ENCODE measurements around the gene ABLIM2. TPM values are rescaled to one million over a fixed set of nuclear protein-coding genes. Genes with fewer than 3 reads are reported as not detected.

Gene ABLIM2
- total RNA-seq, 1 experiment from 2014 or later = 1.0 TPM

DNA sequence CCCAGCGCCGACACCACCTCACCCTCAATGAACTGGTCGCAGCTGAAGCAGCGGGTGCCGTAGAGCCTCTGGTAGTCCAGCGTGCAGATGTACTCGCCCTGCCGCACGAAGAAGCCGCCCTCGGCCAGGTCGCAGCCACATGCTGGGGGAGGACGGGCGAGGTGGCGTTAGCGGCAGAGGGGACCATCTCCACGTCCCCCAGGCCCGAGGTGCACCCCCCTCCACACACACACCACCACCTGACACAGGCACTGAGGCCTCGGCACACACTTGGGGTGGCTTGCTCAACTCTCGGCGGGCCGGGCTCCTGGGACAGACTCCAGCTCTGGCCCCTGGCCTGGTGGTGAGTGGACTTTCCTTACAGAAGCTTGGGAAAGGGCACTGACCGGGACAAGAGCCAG lies 61.5 kb downstream of the ABLIM2 start:
- no peak overlapping the region for H2BK12ac ChIP-seq (ENCODE audit: insufficient read length, low read depth, low read length)

More for the DNA sequence above, 61.5 kb downstream of the ABLIM2 start:
- H3K79me2 ChIP-seq (ENCODE audit: insufficient read depth, low read length) = no peaks in the 10 kb centered on the region
- no peaks in the 10 kb centered on the region for H3K9me3 ChIP-seq (ENCODE audit: control insufficient read depth, low read depth, low read length)
- Mint-ChIP-seq H3K27me3 (ENCODE audit: low read depth) (peaks cover 5% of the 10 kb centered on the region), H3K27ac (no peak overlapping the region), H3K4me1 (peaks cover 3 to 5% of the 10 kb centered on the region in 2 experiments; a peak in 2 of 4 replicates), H3K9me3 (peaks cover 30% of the 10 kb centered on the region in 2 experiments), H3K36me3 (ENCODE audit: insufficient read depth in 1 of 3, low read depth in 3 of 3) (peaks cover 18 to 26% (median 24%) of the 10 kb centered on the region in 3 experiments), H3K4me3 (no peak overlapping the region)
- DNase-seq = no peak
- no peak overlapping the region for H3K18ac ChIP-seq (ENCODE audit: insufficient read length, low read depth, low read length)
- H2BK15ac ChIP-seq (ENCODE audit: low read depth, low read length) = no peak overlapping the region
- no peak overlapping the region for H3K14ac ChIP-seq (ENCODE audit: insufficient read depth, low read length)
- no peak overlapping the region for H2BK5ac ChIP-seq (ENCODE audit: insufficient read length, low read length)
- H3K27ac ChIP-seq (ENCODE audit: insufficient read length, low read depth, low read length) = no peak overlapping the region
- H3K56ac ChIP-seq (ENCODE audit: insufficient read length, low read depth, low read length) = no peak overlapping the region
- TF ChIP-seq, protein P1, sequence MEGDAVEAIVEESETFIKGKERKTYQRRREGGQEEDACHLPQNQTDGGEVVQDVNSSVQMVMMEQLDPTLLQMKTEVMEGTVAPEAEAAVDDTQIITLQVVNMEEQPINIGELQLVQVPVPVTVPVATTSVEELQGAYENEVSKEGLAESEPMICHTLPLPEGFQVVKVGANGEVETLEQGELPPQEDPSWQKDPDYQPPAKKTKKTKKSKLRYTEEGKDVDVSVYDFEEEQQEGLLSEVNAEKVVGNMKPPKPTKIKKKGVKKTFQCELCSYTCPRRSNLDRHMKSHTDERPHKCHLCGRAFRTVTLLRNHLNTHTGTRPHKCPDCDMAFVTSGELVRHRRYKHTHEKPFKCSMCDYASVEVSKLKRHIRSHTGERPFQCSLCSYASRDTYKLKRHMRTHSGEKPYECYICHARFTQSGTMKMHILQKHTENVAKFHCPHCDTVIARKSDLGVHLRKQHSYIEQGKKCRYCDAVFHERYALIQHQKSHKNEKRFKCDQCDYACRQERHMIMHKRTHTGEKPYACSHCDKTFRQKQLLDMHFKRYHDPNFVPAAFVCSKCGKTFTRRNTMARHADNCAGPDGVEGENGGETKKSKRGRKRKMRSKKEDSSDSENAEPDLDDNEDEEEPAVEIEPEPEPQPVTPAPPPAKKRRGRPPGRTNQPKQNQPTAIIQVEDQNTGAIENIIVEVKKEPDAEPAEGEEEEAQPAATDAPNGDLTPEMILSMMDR (conservative IDR thresholded peaks at IDR 0.05) = no peak
- no peak overlapping the region for H2BK20ac ChIP-seq (ENCODE audit: low read depth, low read length, poor library complexity, severe bottlenecking)
- H3K79me1 ChIP-seq (ENCODE audit: insufficient read depth, low read depth, low read length, poor library complexity, severe bottlenecking) = no peaks in the 10 kb centered on the region
- WGBS (ENCODE audit: extremely low coverage, insufficient read length, low lambda C conversion rate) = no CpG with 5 or more reads among the region's 23 CpGs
- H3K4me1 ChIP-seq (ENCODE audit: insufficient read depth, low read length) = no peaks in the 10 kb centered on the region
- no peak overlapping the region for H3K4ac ChIP-seq (ENCODE audit: low read depth, low read length)
- H4K91ac ChIP-seq (ENCODE audit: insufficient read length, low read depth, low read length) = no peak overlapping the region
- H2AFZ ChIP-seq (ENCODE audit: low read length) = no peak overlapping the region
- no peak overlapping the region for H2AK5ac ChIP-seq (ENCODE audit: insufficient read length, low read length)
- no peaks in the 10 kb centered on the region; the same call in 1 of the 2 replicates for H3K27me3 ChIP-seq (ENCODE audit: insufficient read depth, low read length)
- H4K20me1 ChIP-seq (ENCODE audit: control insufficient read depth, insufficient read depth, insufficient read length) = no peaks in the 10 kb centered on the region
- no peak overlapping the region for H3T11ph ChIP-seq (ENCODE audit: low read length)
- H3K9ac ChIP-seq (ENCODE audit: extremely low read depth, insufficient read length, low read length) = no peak overlapping the region
- no peak overlapping the region for H3K4me2 ChIP-seq (ENCODE audit: insufficient read depth, insufficient read length, low read length)
- no peaks in the 10 kb centered on the region for H3K23me2 ChIP-seq (ENCODE audit: insufficient read length, low read depth, low read length, poor library complexity, severe bottlenecking)
- H2BK120ac ChIP-seq (ENCODE audit: low read depth, low read length, poor library complexity, severe bottlenecking) = no peak overlapping the region
- H4K5ac ChIP-seq (ENCODE audit: insufficient read length, low read depth, low read length) = no peak overlapping the region
- no peak overlapping the region for H3K23ac ChIP-seq (ENCODE audit: insufficient read length, low read depth, low read length)
- no peak overlapping the region for H4K8ac ChIP-seq (replicated peaks; ENCODE audit: insufficient read length, low read depth, low read length)
